Activated CD4-positive, alpha-beta T cell treated with anti-CD3 and anti-CD28 coated beads, Interleukin-2, amount 10 ng/mL, durations not matched to agents 7 days and 5 days (primary cell): ENCODE results near the gene ARID3B. TPM values are rescaled to one million over a fixed set of nuclear protein-coding genes. Genes with fewer than 3 reads are reported as not detected.
A peak's percentile ranks its signal among the peaks of the same experiment; 100 is the strongest.

Experiments
- CTCF ChIA-PET: fragments of 350-600 bp; sonication (Branson Sonifier 250); formaldehyde crosslinking; loops from one replicate; lab custom pipeline; 2021; ENCODE audit warnings: antibody characterized with exemption; lab: Charles Lee
- POLR2A ChIA-PET: fragments of 350-600 bp; sonication (Branson Sonifier 250); formaldehyde crosslinking; loops from one replicate; lab custom pipeline; 2021; ENCODE audit warnings: antibody characterized with exemption; lab: Charles Lee
- DNase-seq: peaks from one replicate; pipeline ENCODE4 v3.0.0-alpha.2; 2020
- H3K27ac Mint-ChIP-seq: one replicate; pipeline ENCODE4 v1.8.0; 2021; ENCODE audit warnings: mild to moderate bottlenecking, moderate library complexity, mixed read lengths
- H3K27me3 Mint-ChIP-seq: one replicate; pipeline ENCODE4 v1.8.0; 2021; ENCODE audit warnings: mixed read lengths
- H3K36me3 Mint-ChIP-seq: one replicate; pipeline ENCODE4 v1.8.0; 2021; ENCODE audit warnings: low read depth, mixed read lengths
- H3K4me1 Mint-ChIP-seq: one replicate; pipeline ENCODE4 v1.8.0; 2021; ENCODE audit warnings: mixed read lengths
- H3K4me3 Mint-ChIP-seq: one replicate; pipeline ENCODE4 v1.8.0; 2021; ENCODE audit warnings: mild to moderate bottlenecking, moderate library complexity, mixed read lengths
- H3K9me3 Mint-ChIP-seq: one replicate; pipeline ENCODE4 v1.8.0; 2021; ENCODE audit warnings: mixed read lengths
- total RNA-seq, 2 experiments: library from RNA; stranded (reverse); gene quantifications; one replicate each; pipeline ENCODE4 v1.2.3, GENCODE V29; 2021

The ARID3B gene
- total RNA-seq, 2 experiments from 2014 or later = 28.3 to 29.0 TPM

DNA sequence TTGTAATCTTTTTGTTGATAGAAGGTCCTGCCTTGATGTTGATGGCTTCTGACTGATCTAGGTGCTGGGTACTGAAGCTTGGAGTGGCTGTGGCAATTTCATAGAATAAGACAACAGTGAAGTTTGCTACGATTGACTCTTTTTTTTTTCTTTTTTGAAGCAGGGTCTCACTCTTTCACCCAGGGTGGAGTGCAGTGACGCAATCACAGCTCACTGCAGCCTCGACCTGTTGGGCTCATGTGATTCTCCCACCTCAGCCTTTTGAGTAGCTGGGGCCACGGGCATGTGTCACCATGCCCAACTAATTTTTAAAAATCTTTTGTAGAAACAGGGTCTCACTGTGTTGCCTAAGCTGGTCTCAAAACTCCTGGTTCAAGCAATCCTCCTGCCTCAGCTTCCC, 14.2 kb downstream of the ARID3B start:
- Mint-ChIP-seq H3K27ac (no peak overlapping the region), H3K36me3 (peaks cover 58% of the 10 kb centered on the region), H3K27me3 (no peaks in the 10 kb centered on the region), H3K4me1 (peaks cover 42% of the 10 kb centered on the region), H3K9me3 (no peaks in the 10 kb centered on the region), H3K4me3 (no peak overlapping the region)
- ChIA-PET CTCF (interaction anchor here (0.8 to 1.5 kb wide), 3 partner anchors 9 to 55 kb away, joined by 3 to 4 read pairs (median 3); no protein-coding TSS in a partner anchor), POLR2A (no interaction called here)
- no peak for DNase-seq

DNA sequence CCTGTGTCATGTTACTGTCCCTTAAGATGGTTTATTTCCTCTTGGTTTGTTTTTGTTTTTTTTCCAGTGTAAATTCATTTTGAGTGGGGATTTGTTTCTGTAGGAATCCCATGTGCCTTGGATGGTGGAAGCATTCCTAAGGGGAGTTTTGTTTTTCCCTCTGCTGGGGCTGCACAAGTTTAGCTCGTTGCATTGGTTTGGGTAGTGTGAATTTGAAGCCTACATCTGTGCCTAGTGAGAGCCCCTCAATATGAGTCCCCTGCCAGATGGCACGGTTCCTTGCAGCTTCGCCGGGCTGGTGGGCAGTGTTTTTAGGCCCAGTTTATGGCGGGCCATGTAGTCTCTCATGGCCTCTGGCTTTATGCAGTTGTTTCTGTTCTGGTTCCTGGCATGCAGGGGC, 17.7 kb downstream of the ARID3B start:
- H3K36me3 Mint-ChIP-seq = peaks cover 49% of the 10 kb centered on the region
- H3K9me3 Mint-ChIP-seq = no peaks in the 10 kb centered on the region
- no peaks in the 10 kb centered on the region for H3K27me3 Mint-ChIP-seq
- H3K4me3 Mint-ChIP-seq = no peak overlapping the region
- no peak for DNase-seq
- ChIA-PET POLR2A (no interaction called here), CTCF (interaction anchor here (0.7 to 1.4 kb wide), 2 partner anchors 15 to 29 kb away, joined by 3 to 4 read pairs; no protein-coding TSS in a partner anchor)
- H3K27ac Mint-ChIP-seq = no peak overlapping the region
- peaks cover 23% of the 10 kb centered on the region for H3K4me1 Mint-ChIP-seq

DNA sequence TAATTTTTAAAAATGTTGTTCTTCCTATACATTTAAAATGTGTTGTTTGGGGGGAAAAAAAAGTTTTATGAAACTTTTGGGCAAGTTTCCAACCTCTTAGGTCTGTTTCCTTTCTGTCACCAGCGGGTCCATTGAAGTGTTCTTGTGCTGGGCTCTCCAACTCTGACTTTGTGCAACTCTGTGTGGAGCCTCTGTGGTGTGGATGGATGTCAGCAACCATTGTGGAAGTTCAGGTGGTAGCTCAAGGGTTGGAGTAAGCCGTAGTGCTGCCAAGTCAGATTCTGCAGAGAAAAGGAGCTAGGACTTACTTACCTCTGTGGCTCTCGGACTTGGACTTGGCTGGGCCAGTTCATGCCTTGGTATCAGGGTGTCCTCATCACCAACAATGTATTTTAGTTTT, 22.4 kb downstream of the ARID3B start:
- Mint-ChIP-seq H3K27me3 (no peaks in the 10 kb centered on the region), H3K9me3 (no peaks in the 10 kb centered on the region), H3K4me3 (no peak overlapping the region), H3K36me3 (peaks cover 54% of the 10 kb centered on the region), H3K27ac (no peak overlapping the region), H3K4me1 (peaks cover 38% of the 10 kb centered on the region)
- POLR2A ChIA-PET = no interaction called here
- no peak for DNase-seq
- CTCF ChIA-PET = interaction anchor here (0.5 to 1.0 kb wide), 2 partner anchors 12 to 13 kb away, joined by 3 to 5 read pairs; no protein-coding TSS in a partner anchor

DNA sequence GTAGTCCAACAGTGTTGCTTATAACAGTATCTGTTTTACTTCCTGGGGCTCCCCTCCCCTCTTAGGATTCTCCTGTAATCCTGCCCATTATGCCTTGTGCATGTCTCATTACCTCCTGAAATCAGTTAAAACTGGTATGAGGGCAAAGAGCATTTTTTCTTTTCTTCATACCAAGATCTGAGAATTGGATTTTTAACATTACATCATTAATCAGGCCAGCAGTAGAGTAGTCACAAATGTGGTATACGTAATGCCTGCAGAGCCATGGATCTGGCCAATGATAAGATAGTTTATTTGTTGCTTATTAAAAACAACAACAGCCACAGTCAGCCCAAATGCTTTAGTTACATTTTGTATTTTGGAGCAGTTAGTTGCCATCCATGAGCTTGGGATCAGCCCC, 23.2 kb downstream of the ARID3B start:
- no peaks in the 10 kb centered on the region for H3K9me3 Mint-ChIP-seq
- H3K36me3 Mint-ChIP-seq = peaks cover 51% of the 10 kb centered on the region
- no peak for DNase-seq
- H3K4me1 Mint-ChIP-seq = peaks cover 40% of the 10 kb centered on the region
- no peak overlapping the region for H3K27ac Mint-ChIP-seq
- ChIA-PET CTCF (interaction anchor here (1.0 to 1.1 kb wide), 3 partner anchors 9 to 100 kb away, joined by 3 to 4 read pairs (median 3); no protein-coding TSS in a partner anchor), POLR2A (no interaction called here)
- no peak overlapping the region for H3K4me3 Mint-ChIP-seq
- H3K27me3 Mint-ChIP-seq = no peaks in the 10 kb centered on the region

DNA sequence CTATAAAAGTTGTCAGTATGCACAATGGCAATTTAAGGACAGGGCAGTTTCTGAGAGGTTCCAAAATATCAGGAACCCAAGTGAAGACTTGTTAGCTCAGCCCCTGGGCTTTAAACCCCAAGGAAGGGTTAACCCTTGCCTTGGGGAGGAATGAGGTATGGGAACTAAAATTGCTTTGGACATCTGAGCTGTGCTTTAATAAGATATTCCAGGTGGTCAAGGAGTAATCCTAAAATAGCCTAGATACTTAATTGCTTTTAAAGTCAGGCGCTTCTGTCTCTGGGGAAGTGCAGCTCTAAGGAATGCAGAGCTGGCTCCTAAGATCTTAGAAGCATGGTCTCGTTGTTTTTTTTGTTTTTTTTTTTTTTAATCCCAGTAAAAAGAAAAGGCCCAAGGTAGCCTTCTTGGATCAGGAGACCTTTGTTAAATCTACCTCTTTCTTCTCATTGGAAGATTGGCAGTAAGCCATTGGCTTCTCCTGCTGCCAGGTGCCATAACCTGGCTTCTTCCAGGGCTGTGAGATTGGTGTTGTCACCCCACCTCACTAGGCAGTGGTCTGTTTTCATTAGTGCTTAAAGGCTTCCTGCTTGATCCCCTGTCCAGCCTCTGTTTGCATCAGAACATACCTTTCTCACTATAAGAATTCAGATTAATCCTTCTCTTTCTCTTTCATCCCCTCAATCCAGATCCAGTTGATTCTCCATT, 24.5 kb downstream of the ARID3B start:
- Mint-ChIP-seq H3K4me1 (peaks cover 37% of the 10 kb centered on the region), H3K4me3 (no peak overlapping the region), H3K27ac (peak overlapping the region; percentile 71), H3K36me3 (peaks cover 52% of the 10 kb centered on the region), H3K9me3 (no peaks in the 10 kb centered on the region), H3K27me3 (no peaks in the 10 kb centered on the region)
- no peak for DNase-seq
- POLR2A ChIA-PET = no interaction called here
- CTCF ChIA-PET = interaction anchor here (0.6 to 1.3 kb wide), 4 partner anchors 10 to 116 kb away, joined by 3 to 4 read pairs (median 3); no protein-coding TSS in a partner anchor

DNA sequence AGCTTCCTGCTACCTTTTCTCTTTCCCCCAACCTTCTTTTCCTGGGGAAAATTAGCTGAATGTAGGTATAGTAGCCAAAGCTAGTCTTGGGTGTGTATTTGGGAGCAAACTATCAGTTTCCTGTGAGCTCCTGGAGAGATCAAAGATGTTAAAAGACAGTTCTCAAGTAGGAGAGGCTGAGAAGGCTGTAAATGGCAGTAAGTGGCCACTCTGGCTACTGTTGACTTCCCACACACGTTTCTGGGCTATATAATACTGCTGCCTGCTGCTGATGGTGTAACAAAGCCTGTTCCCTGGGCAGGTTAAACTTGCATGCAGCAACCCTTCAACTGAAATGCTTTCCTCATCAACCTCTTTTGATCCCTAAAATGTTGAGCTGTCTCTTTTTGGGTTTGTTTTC, 27.6 kb downstream of the ARID3B start:
- no peak for DNase-seq
- Mint-ChIP-seq H3K36me3 (peaks cover 59% of the 10 kb centered on the region), H3K27me3 (no peaks in the 10 kb centered on the region), H3K27ac (no peak overlapping the region), H3K4me3 (no peak overlapping the region), H3K4me1 (peaks cover 33% of the 10 kb centered on the region), H3K9me3 (no peaks in the 10 kb centered on the region)
- CTCF ChIA-PET = interaction anchor here (1.2 to 1.9 kb wide), 2 partner anchors 11 to 14 kb away, joined by 4 to 6 read pairs; no protein-coding TSS in a partner anchor
- POLR2A ChIA-PET = no interaction called here

DNA sequence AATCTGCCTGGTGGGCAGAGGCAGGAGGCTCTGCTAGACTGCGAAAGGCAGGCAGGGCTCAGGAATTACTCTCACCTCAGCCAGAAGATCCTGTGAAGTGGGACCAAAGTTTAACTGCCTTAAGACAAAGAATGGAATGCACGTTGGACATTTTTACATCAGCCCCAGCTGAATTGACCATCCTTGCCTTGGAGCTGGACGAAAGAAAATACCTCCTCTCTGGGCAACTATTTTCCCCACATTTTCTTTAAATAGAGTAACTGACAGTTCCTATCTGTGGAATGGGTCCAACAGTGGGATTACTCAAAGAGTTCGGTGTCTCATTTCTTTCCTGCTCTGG, 28.7 kb downstream of the ARID3B start:
- Mint-ChIP-seq H3K9me3 (no peaks in the 10 kb centered on the region), H3K36me3 (peaks cover 58% of the 10 kb centered on the region), H3K27me3 (no peaks in the 10 kb centered on the region), H3K4me1 (peaks cover 30% of the 10 kb centered on the region), H3K27ac (no peak overlapping the region), H3K4me3 (no peak overlapping the region)
- ChIA-PET CTCF (no interaction called here), POLR2A (no interaction called here)
- no peak for DNase-seq

DNA sequence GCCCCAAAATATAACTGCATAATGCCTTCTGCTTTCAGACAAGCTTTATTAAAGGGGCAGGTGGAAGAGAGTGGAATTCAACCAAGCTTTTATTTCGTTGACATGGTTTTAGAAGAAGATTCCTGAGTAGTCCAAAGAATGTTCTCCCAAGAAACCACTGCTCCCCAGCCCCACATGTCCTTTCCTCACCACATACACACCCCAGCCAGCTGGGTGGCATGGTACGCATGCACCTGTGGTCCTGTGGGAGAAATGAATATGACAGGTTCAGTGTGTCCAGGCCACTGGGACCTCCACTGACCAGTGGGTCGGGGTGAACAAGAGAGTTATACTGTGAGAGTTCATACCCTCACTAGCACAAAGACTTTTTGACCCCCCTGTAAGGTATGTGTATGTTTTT, 30.2 kb downstream of the ARID3B start:
- H3K27ac Mint-ChIP-seq = no peak overlapping the region
- ChIA-PET CTCF (interaction anchor here (1.3 to 1.8 kb wide), 3 partner anchors 11 to 14 kb away, joined by 3 to 4 read pairs (median 4); no protein-coding TSS in a partner anchor), POLR2A (no interaction called here)
- no peaks in the 10 kb centered on the region for H3K27me3 Mint-ChIP-seq
- H3K4me3 Mint-ChIP-seq = no peak overlapping the region
- DNase-seq = no peak
- no peaks in the 10 kb centered on the region for H3K9me3 Mint-ChIP-seq
- H3K36me3 Mint-ChIP-seq = peaks cover 68% of the 10 kb centered on the region
- H3K4me1 Mint-ChIP-seq = peaks cover 26% of the 10 kb centered on the region

DNA sequence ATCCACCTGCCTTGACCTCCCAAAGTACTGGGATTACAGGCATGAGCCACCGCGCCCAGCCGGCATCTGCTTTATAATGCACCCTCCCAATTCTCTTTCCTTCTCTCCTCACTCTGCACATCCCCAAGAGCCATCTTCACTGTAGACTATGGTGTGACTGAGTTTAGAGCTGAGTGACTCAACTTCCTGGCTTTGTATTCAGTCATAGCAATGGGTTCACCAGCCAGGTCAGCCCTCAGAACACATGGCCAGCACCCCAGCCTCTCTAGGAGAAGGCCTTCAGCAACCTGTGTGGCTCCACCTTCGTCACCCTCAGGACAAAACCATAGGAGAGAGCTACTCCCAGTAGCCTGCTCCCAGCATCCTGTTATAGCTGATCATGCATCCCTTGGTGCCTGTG, 33.0 kb downstream of the ARID3B start:
- ChIA-PET CTCF (interaction anchor here (0.8 to 1.3 kb wide), 3 partner anchors 16 to 198 kb away, joined by 3 to 4 read pairs (median 4); no protein-coding TSS in a partner anchor), POLR2A (no interaction called here)
- Mint-ChIP-seq H3K4me1 (peaks cover 6% of the 10 kb centered on the region), H3K36me3 (peaks cover 62% of the 10 kb centered on the region), H3K27me3 (no peaks in the 10 kb centered on the region), H3K27ac (no peak overlapping the region), H3K9me3 (no peaks in the 10 kb centered on the region), H3K4me3 (no peak overlapping the region)
- no peak for DNase-seq

DNA sequence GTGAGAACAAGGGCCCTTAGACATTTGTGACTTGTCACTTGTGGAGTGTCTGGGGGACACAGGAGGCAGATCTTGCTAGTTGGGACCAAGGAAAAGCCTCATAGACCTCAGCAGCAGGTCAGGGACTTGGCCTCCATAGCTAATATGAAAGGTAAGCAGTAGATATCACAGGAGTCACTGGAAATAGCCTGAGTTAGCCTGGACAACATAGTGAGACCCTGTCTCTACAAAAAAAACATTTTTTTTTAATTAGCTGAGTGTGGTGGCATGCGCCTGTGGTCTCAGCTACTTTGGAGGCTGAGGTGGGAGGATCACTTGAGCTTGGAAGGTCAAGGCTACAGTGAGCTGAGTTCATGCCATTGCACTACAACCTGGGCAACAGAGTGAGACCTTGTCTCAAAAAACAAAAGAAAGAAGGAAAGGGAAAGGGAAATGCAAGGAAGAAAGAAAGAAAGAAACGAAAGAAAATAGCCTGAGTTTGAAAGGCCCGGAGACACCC, 37.5 kb downstream of the ARID3B start:
- H3K4me1 Mint-ChIP-seq = peaks cover 3% of the 10 kb centered on the region
- H3K27me3 Mint-ChIP-seq = no peaks in the 10 kb centered on the region
- DNase-seq = no peak
- no peak overlapping the region for H3K4me3 Mint-ChIP-seq
- POLR2A ChIA-PET = no interaction called here
- H3K27ac Mint-ChIP-seq = no peak overlapping the region
- H3K36me3 Mint-ChIP-seq = peaks cover 33% of the 10 kb centered on the region
- CTCF ChIA-PET = interaction anchor here (0.9 kb wide), 1 partner anchor 9 kb away, joined by 3 read pairs; no protein-coding TSS in a partner anchor
- no peaks in the 10 kb centered on the region for H3K9me3 Mint-ChIP-seq

DNA sequence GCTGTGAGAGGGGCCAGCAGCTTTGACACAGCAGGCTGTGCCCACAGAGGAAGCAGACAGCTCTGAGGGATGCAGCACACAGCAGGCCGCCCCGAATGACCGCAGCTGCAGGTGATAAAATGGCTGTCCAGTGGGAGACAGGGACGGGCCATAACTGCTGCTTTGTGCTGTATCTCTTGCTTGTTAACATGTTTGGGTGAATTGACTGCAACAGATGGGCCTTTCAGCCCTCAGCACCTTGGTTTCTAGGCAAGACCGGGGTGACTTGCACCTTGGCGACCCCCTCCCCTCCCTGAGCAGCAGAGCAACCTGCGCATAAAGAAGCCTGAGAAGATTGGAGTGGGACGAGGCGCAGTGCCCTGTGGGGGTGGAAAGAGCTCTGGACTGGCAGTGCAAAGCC, 38.0 kb downstream of the ARID3B start:
- ChIA-PET POLR2A (no interaction called here), CTCF (no interaction called here)
- DNase-seq = no peak
- H3K4me1 Mint-ChIP-seq = peaks cover 5% of the 10 kb centered on the region
- no peak overlapping the region for H3K4me3 Mint-ChIP-seq
- H3K27me3 Mint-ChIP-seq = no peaks in the 10 kb centered on the region
- no peaks in the 10 kb centered on the region for H3K9me3 Mint-ChIP-seq
- no peak overlapping the region for H3K27ac Mint-ChIP-seq
- H3K36me3 Mint-ChIP-seq = peaks cover 29% of the 10 kb centered on the region

DNA sequence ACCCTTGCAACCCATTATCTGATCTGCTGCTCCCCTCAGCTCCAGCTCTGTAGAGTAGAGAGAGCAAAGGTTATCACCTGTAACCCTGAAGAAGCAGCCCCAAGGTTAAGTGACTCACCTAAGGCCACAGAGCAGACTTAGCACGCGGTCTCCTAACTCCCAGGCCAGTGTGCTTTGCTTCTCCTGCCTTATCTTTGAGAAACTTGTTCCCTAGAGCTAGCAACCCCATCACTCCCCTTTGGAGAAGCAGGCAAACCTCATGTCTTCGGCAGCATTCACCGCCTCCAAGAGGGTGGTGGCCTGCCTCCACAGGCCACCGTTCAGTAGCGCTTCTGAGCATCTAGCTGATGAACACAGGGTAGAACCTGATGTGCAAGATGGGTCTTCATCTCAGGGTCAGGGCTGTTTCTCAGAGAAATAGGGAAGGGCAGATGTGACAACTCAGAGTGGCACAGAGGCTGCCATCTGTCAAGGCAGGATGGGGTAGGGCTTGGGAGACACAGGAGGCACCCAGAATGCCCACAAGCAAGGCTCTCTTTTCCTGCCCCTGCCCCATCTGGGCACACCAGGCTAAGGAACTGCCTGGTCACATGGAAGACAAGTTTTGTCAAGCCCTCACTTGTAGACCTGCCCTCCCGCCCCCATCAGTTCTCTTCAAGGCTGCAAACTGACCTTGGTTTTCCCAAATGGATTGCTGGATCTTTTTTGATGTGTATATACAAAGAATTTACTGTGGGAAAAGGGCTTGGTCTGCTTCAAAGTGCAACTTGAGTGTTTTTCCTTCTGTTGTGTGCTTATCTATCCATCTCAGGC, 39.7 kb downstream of the ARID3B start:
- H3K9me3 Mint-ChIP-seq = no peaks in the 10 kb centered on the region
- H3K4me3 Mint-ChIP-seq = no peak overlapping the region
- peak overlapping the region; percentile 50 for H3K27ac Mint-ChIP-seq
- peaks cover 9% of the 10 kb centered on the region for H3K4me1 Mint-ChIP-seq
- CTCF ChIA-PET = no interaction called here
- H3K27me3 Mint-ChIP-seq = no peaks in the 10 kb centered on the region
- DNase-seq = no peak
- H3K36me3 Mint-ChIP-seq = peaks cover 15% of the 10 kb centered on the region
- POLR2A ChIA-PET = no interaction called here
